ENCODE measurements around the gene MRPL52. TPM values are rescaled to one million over a fixed set of nuclear protein-coding genes. Genes with fewer than 3 reads are reported as not detected.

MRPL52 gene
- total RNA-seq, 2 experiments from 2014 or later, result 100 to 181 TPM

GRCh38 chr14:22837750-22838538 is 8.3 kb downstream of the MRPL52 start:
- no peaks in the 10 kb centered on the region for H3K79me2 ChIP-seq (ENCODE audit: insufficient read depth, low read depth, low read length)
- H3K4me2 ChIP-seq (ENCODE audit: low read length), result no peak overlapping the region
- POLR2A ChIA-PET, result interaction anchor here (0.6 to 0.9 kb wide), 3 partner anchors 8 to 13 kb away, joined by 3 to 4 read pairs (median 3); partner anchors contain the start of gene MRPL52
- BruUV-seq (replicated peaks), result no TSS peak
- no peak overlapping the region for H3K27ac ChIP-seq (ENCODE audit: low read depth, low read length, poor library complexity, severe bottlenecking)
- no peaks in the 10 kb centered on the region for H3K4me1 ChIP-seq (ENCODE audit: insufficient read depth, low read length, poor library complexity, severe bottlenecking)
- H2AFZ ChIP-seq (ENCODE audit: low read length), result no peak overlapping the region
- H3K9me3 ChIP-seq (ENCODE audit: low read length), result no peaks in the 10 kb centered on the region
- CTCF ChIA-PET (ENCODE audit: unreplicated experiment), result interaction anchor here (0.6 kb wide), 1 partner anchor 367 kb away, joined by 4 read pairs; no protein-coding TSS in a partner anchor
- no peak overlapping the region for H3K4me3 ChIP-seq (ENCODE audit: low read depth, low read length, poor library complexity, severe bottlenecking)
- intact Hi-C loops (cut with micrococcal nuclease; ENCODE audit: unreplicated experiment), result no loop called here
- H4K20me1 ChIP-seq (ENCODE audit: insufficient read depth, low read length), result no peaks in the 10 kb centered on the region
- no peaks in the 10 kb centered on the region for H3K9me2 ChIP-seq (ENCODE audit: insufficient read depth, low read length)
- H3K36me3 ChIP-seq (ENCODE audit: insufficient read depth, low read length), result peaks cover 34% of the 10 kb centered on the region
- TF ChIP-seq EZH2phosphoT487 (IDR thresholded peaks at IDR 0.05; ENCODE audit: borderline replicate concordance, low read depth, low read length) (no peak), CTCF (conservative IDR thresholded peaks at IDR 0.05; ENCODE audit: low read length) (no peak)
- DNase-seq (ENCODE audit: low spot score), result no peak

GRCh38 chr14:22838631-22839041 is 8.9 kb downstream of the MRPL52 start:
- no peaks in the 10 kb centered on the region for H3K4me1 ChIP-seq (ENCODE audit: insufficient read depth, low read length, poor library complexity, severe bottlenecking)
- H2AFZ ChIP-seq (ENCODE audit: low read length), result no peak overlapping the region
- H3K27ac ChIP-seq (ENCODE audit: low read depth, low read length, poor library complexity, severe bottlenecking), result no peak overlapping the region
- H4K20me1 ChIP-seq (ENCODE audit: insufficient read depth, low read length), result no peaks in the 10 kb centered on the region
- no TSS peak for BruUV-seq (replicated peaks)
- H3K4me2 ChIP-seq (ENCODE audit: low read length), result no peak overlapping the region
- peaks cover 27% of the 10 kb centered on the region for H3K36me3 ChIP-seq (ENCODE audit: insufficient read depth, low read length)
- ChIA-PET CTCF (ENCODE audit: unreplicated experiment) (interaction anchor here (0.6 kb wide), 1 partner anchor 367 kb away, joined by 4 read pairs; no protein-coding TSS in a partner anchor), POLR2A (interaction anchor here (0.6 to 0.9 kb wide), 2 partner anchors 9 to 11 kb away, joined by 3 to 4 read pairs; partner anchors contain the start of gene MRPL52)
- intact Hi-C loops (cut with micrococcal nuclease; ENCODE audit: unreplicated experiment), result no loop called here
- H3K9me2 ChIP-seq (ENCODE audit: insufficient read depth, low read length), result no peaks in the 10 kb centered on the region
- no peak overlapping the region for H3K4me3 ChIP-seq (ENCODE audit: low read depth, low read length, poor library complexity, severe bottlenecking)
- no peaks in the 10 kb centered on the region for H3K79me2 ChIP-seq (ENCODE audit: insufficient read depth, low read depth, low read length)
- H3K9me3 ChIP-seq (ENCODE audit: low read length), result no peaks in the 10 kb centered on the region
- DNase-seq (ENCODE audit: low spot score), result no peak
- TF ChIP-seq EZH2phosphoT487 (IDR thresholded peaks at IDR 0.05; ENCODE audit: borderline replicate concordance, low read depth, low read length), result no peak
- no peak for TF ChIP-seq CTCF (conservative IDR thresholded peaks at IDR 0.05; ENCODE audit: low read length)
